ENCODE data around the gene SLC27A5.
A peak's percentile ranks its signal among the peaks of the same experiment; 100 is the strongest.

Gene SLC27A5

DNA sequence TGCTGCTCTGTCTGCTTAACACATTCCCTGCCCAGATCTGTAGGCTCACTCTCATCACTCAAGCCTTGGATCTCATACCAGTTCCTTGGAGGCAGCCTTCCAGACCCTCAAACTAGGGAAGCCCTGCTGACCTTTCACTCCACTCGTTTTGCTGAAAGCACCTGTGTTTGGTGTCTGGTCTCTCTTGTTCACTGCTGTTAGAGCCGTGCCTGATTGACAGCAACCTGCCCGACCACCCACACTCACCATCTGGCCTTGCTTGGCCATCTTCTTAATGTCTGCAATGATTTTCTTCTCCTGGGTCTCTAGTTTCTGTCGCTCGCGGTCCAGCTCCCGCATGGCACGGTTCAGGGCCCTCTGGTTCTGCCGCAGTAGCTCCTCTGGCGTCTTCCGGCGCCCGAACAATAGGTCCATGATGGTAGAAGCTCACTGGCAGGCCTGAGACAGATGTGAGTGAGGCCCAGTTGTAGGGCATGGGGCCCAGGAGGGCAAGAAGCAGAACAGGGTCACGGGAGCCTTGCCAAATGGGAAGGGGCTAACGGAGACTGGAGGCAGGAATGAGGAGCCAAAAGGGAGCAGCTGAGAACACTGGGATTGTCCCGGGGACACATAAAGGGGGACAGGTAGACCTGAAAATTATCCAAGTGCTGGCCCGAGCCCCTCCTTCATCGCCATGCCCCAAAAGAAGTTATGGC lies 42.2 kb upstream of the SLC27A5 start:
- H3K27me3 Mint-ChIP-seq: no peaks in the 10 kb centered on the region
- H3K4me1 Mint-ChIP-seq: peaks cover 63% of the 10 kb centered on the region
- no peaks in the 10 kb centered on the region for H3K9me3 Mint-ChIP-seq
- ATAC-seq (no peak), DNase-seq (peak in 1 of 2 donors; percentile 26)
- H3K27ac Mint-ChIP-seq: peak overlapping the region; percentile 85 to 94
- peak overlapping the region; percentile 97 to 98 for H3K4me3 Mint-ChIP-seq

GRCh38 chr19:58552655-58553054 lies 40.9 kb upstream of the SLC27A5 start:
- H3K9me3 Mint-ChIP-seq: no peaks in the 10 kb centered on the region
- DNase-seq: no peak
- H3K27ac Mint-ChIP-seq: peak overlapping the region in 1 of 2 donors; percentile 8
- H3K4me1 Mint-ChIP-seq: peaks cover 66% of the 10 kb centered on the region
- no peak for ATAC-seq
- H3K27me3 Mint-ChIP-seq: no peaks in the 10 kb centered on the region
- no peak overlapping the region for H3K4me3 Mint-ChIP-seq

- ATAC-seq (no peak), DNase-seq (no peak)
- no peaks in the 10 kb centered on the region for H3K27me3 Mint-ChIP-seq
- peaks cover 66% of the 10 kb centered on the region for H3K4me1 Mint-ChIP-seq
- H3K27ac Mint-ChIP-seq: peak overlapping the region in 1 of 2 donors; percentile 74
- no peaks in the 10 kb centered on the region for H3K9me3 Mint-ChIP-seq
- H3K4me3 Mint-ChIP-seq: no peak overlapping the region
These were observed 40.0 kb upstream of the SLC27A5 start for GRCh38 chr19:58551577-58552471.

GRCh38 chr19:58551123-58551497 lies 39.3 kb upstream of the SLC27A5 start:
- H3K4me3 Mint-ChIP-seq: no peak overlapping the region

DNA sequence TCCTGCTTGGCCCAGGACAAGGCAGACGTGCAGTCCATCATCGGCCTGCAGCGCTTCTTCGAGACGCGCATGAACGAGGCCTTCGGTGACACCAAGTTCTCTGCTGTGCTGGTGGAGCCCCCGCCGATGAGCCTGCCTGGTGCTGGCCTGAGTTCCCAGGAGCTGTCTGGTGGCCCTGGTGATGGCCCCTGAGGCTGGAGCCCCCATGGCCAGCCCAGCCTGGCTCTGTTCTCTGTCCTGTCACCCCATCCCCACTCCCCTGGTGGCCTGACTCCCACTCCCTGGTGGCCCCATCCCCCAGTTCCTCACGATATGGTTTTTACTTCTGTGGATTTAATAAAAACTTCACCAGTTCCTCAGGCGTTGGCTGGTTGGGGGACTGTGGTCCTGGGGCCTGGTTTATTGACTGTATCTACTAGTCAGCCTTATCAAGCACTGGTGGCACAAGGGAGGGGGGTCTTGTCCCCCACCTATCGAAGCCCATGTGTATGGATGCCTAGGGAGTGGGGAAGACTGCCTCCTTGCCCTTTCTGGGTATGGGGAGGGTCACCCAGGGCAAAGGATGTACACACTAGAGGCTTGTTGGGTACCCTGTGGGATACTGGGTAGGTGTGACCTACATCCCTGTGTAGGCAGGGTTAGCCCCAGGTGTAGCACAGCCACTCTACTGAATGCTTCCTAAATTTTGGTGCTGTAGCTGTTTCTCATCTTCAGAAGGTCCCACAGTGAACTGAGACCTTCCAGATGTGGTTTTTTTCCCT lies 38.8 kb upstream of the SLC27A5 start:
- no peaks in the 10 kb centered on the region for H3K27me3 Mint-ChIP-seq
- no peak overlapping the region for H3K4me3 Mint-ChIP-seq
- DNase-seq: no peak
- no peaks in the 10 kb centered on the region for H3K9me3 Mint-ChIP-seq
- peak overlapping the region in 1 of 2 donors; percentile 74 for H3K27ac Mint-ChIP-seq
- no peak for ATAC-seq
- peaks cover 66% of the 10 kb centered on the region for H3K4me1 Mint-ChIP-seq

More at GRCh38 chr19:58551123-58551497, 39.3 kb upstream of the SLC27A5 start:
- ATAC-seq (no peak), DNase-seq (no peak)
- H3K9me3 Mint-ChIP-seq: no peaks in the 10 kb centered on the region
- peaks cover 66% of the 10 kb centered on the region for H3K4me1 Mint-ChIP-seq
- H3K27ac Mint-ChIP-seq: peak overlapping the region in 1 of 2 donors; percentile 74
- H3K27me3 Mint-ChIP-seq: no peaks in the 10 kb centered on the region

DNA sequence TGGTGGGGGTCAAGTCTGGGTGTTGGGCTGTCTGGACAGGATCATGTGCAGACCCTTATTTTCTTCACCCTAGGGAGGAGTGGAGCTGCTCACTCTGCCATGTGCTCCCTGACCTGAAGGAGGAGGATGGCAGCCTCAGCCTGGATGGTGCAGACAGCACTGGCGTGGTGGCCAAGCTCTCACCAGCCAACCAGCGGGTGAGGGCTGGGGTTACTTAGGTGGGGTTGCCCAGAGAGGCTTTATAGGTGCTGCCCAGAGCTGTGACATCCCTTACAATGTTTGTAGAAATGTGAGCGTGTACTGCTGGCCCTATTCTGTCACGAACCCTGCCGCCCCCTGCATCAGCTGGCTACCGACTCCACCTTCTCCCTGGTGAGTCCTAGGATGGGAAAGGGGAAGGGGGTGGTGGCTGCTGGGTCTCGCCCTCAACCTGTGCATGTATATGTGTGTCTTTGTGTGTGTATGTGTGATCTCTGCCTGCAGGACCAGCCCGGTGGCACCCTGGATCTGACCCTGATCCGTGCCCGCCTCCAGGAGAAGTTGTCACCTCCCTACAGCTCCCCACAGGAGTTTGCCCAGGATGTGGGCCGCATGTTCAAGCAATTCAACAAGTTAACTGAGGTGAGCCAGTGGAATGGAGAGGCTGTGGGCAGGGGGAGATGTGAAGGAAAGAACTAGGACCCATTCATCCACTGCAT lies 38.0 kb upstream of the SLC27A5 start:
- H3K4me3 Mint-ChIP-seq: no peak overlapping the region
- no peaks in the 10 kb centered on the region for H3K27me3 Mint-ChIP-seq
- no peak for DNase-seq
- H3K9me3 Mint-ChIP-seq: no peaks in the 10 kb centered on the region
- peaks cover 63% of the 10 kb centered on the region for H3K4me1 Mint-ChIP-seq
- H3K27ac Mint-ChIP-seq: peak overlapping the region in 1 of 2 donors; percentile 32
- ATAC-seq: no peak

DNA sequence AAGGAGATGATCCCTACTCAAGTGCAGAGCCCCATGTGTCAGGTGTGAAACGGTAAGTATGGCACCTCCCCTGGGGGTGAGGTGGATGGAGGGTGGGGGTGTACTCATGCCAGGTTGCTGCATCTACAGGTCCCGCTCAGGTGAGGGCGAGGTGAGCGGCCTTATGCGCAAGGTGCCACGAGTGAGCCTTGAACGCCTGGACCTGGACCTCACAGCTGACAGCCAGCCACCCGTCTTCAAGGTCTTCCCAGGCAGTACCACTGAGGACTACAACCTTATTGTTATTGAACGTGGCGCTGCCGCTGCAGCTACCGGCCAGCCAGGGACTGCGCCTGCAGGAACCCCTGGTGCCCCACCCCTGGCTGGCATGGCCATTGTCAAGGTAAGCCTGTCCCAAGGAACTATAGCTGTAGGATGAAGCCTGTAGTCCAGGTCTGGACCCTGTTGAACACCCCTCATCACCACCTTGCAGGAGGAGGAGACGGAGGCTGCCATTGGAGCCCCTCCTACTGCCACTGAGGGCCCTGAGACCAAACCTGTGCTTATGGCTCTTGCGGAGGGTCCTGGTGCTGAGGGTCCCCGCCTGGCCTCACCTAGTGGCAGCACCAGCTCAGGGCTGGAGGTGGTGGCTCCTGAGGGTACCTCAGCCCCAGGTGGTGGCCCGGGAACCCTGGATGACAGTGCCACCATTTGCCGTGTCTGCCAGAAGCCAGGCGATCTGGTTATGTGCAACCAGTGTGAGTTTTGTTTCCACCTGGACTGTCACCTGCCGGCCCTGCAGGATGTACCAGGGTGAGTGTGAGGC lies 37.3 kb upstream of the SLC27A5 start:
- DNase-seq (no peak), ATAC-seq (no peak)
- peak overlapping the region in 1 of 2 donors; percentile 35 for H3K27ac Mint-ChIP-seq
- H3K9me3 Mint-ChIP-seq: no peaks in the 10 kb centered on the region
- peaks cover 60% of the 10 kb centered on the region for H3K4me1 Mint-ChIP-seq
- H3K4me3 Mint-ChIP-seq: no peak overlapping the region
- H3K27me3 Mint-ChIP-seq: no peaks in the 10 kb centered on the region

DNA sequence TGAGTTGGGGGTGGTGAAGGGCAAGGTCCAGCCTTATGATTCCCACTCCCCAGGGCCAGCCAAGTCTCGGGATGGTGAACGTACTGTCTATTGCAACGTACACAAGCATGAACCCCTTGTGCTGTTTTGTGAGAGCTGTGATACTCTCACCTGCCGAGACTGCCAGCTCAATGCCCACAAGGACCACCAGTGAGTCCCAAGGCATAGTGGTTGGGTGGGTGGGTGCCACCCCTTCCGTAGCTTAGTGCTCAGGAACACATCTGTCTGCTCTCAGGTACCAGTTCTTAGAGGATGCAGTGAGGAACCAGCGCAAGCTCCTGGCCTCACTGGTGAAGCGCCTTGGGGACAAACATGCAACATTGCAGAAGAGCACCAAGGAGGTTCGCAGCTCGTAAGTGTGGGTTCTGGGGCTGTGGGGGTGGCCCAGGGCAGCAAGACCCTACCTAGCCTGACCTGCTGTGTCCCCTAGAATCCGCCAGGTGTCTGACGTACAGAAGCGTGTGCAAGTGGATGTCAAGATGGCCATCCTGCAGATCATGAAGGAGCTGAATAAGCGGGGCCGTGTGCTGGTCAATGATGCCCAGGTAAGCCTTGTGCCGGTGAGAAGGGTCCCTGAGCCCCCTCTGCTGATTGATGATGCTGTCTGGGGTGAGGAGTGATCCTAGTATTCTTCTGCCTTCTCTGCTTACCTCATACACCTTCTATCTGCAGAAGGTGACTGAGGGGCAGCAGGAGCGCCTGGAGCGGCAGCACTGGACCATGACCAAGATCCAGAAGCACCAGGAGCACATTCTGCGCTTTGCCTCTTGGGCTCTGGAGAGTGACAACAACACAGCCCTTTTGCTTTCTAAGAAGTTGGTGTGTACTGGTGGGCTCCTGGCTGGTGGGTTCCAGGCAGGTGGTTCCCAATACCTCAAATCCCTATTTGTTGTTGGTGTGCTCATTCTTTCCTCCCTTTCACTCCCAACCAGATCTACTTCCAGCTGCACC lies 35.8 kb upstream of the SLC27A5 start:
- Mint-ChIP-seq H3K4me1 (peaks cover 54% of the 10 kb centered on the region), H3K9me3 (no peaks in the 10 kb centered on the region), H3K27ac (peak overlapping the region in 1 of 2 donors; percentile 97), H3K4me3 (peak overlapping the region; percentile 86 to 95), H3K27me3 (peaks cover 5% of the 10 kb centered on the region)
- DNase-seq (no peak), ATAC-seq (no peak)

GRCh38 chr19:58546019-58546530 lies 34.3 kb upstream of the SLC27A5 start:
- H3K4me1 Mint-ChIP-seq: peaks cover 51% of the 10 kb centered on the region
- ATAC-seq: no peak
- H3K27me3 Mint-ChIP-seq: peaks cover 16% of the 10 kb centered on the region
- no peaks in the 10 kb centered on the region for H3K9me3 Mint-ChIP-seq
- DNase-seq: no peak
- peak overlapping the region; percentile 86 to 95 for H3K4me3 Mint-ChIP-seq
- peak overlapping the region; percentile 88 to 97 for H3K27ac Mint-ChIP-seq

DNA sequence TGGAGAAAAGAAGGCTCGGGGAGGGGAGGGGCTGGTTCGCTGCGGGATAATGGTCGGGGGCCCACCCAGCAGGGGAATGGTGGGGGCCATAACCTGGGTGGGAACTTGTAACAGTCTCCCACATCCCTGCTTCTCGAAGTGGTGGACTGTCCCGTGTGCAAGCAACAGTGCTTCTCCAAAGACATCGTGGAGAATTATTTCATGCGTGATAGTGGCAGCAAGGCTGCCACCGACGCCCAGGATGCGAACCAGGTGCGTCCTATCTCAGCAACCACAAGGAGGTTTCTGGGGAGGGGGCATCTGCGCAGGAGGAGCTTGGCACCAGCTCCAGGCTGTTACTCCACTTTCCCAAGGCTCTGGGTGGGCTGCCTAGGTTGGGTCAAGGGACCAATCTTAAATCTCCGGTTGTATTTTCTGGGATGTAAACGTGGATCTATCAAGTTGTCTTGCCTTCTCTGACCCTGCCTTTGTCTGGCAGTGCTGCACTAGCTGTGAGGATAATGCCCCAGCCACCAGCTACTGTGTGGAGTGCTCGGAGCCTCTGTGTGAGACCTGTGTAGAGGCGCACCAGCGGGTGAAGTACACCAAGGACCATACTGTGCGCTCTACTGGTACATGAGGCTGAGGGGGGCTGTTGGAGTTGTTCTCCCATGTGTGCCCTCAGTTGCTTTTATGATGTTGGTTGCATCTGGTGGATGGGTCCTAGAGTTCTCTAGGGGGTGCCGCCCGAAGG lies 33.7 kb upstream of the SLC27A5 start:
- peak overlapping the region; percentile 86 to 95 for H3K4me3 Mint-ChIP-seq
- peaks cover 51% of the 10 kb centered on the region for H3K4me1 Mint-ChIP-seq
- peak overlapping the region; percentile 90 to 97 for H3K27ac Mint-ChIP-seq
- no peaks in the 10 kb centered on the region for H3K9me3 Mint-ChIP-seq
- no peak for DNase-seq
- ATAC-seq: no peak
- peaks cover 17% of the 10 kb centered on the region for H3K27me3 Mint-ChIP-seq

- Mint-ChIP-seq H3K9me3 (no peaks in the 10 kb centered on the region), H3K27me3 (peaks cover 24% of the 10 kb centered on the region), H3K4me3 (peak overlapping the region; percentile 89 to 95), H3K4me1 (peaks cover 46% of the 10 kb centered on the region), H3K27ac (peak overlapping the region; percentile 90 to 97)
- ATAC-seq (peak; percentile 59), DNase-seq (no peak)
These were observed 32.9 kb upstream of the SLC27A5 start for GRCh38 chr19:58544591-58545285.

- DNase-seq: peak; percentile 100
- Mint-ChIP-seq H3K9me3 (no peaks in the 10 kb centered on the region), H3K27ac (peak within 1 kb of the TSS; percentile 97 to 98), H3K27me3 (peaks cover 32% of the 10 kb centered on the region), H3K4me1 (peaks cover 47% of the 10 kb centered on the region), H3K4me3 (peak within 1 kb of the TSS; percentile 89 to 95)
- peak; percentile 99 for ATAC-seq
These were observed 32.2 kb upstream of the SLC27A5 start, which contains the start of gene TRIM28 for GRCh38 chr19:58543826-58544590. Gene TRIM28 (plus strand): TSS chr19:58544064. CDS start chr19:58544758, 694 bp downstream.
